H9 (cell line): ENCODE data around the gene KRTAP5-6. TPM values are rescaled to one million over a fixed set of nuclear protein-coding genes. Genes with fewer than 3 reads are reported as not detected.
"Not testable (repeated sequence)": the region's sequence is repeated elsewhere in the genome, so short reads cannot be mapped to it uniquely, and the experiment has no call there.

Experiments
- DNase-seq: peaks from one replicate; pipeline ENCODE4 v3.0.0-alpha.2; 2017
- H2AFZ ChIP-seq: one replicate; pipeline ENCODE4 v1.6.1; 2013; ENCODE audit warnings: mild to moderate bottlenecking, low read length, control low read depth, moderate library complexity
- H2AK5ac ChIP-seq: 2 replicates; pipeline ENCODE4 v1.6.1; 2013; ENCODE audit warnings: low read length, control low read depth, mixed read lengths; ENCODE audit not compliant: insufficient read length
- H2BK120ac ChIP-seq: one replicate; pipeline ENCODE4 v1.6.1; 2013; ENCODE audit warnings: low read depth, mild to moderate bottlenecking, low read length, control low read depth, inconsistent platforms; ENCODE audit not compliant: poor library complexity, severe bottlenecking
- H2BK12ac ChIP-seq: 2 replicates; pipeline ENCODE4 v1.6.1; 2013; ENCODE audit warnings: low read length, control low read depth, mixed read lengths, low read depth; ENCODE audit not compliant: insufficient read length
- H2BK15ac ChIP-seq: 2 replicates; pipeline ENCODE4 v1.6.1; 2013; ENCODE audit warnings: low read depth, low read length, control low read depth
- H2BK20ac ChIP-seq: one replicate; pipeline ENCODE4 v1.6.1; 2013; ENCODE audit warnings: low read depth, mild to moderate bottlenecking, low read length, control low read depth, inconsistent platforms; ENCODE audit not compliant: poor library complexity, severe bottlenecking
- H2BK5ac ChIP-seq: 2 replicates; pipeline ENCODE4 v1.6.1; 2013; ENCODE audit warnings: low read length, control low read depth, mixed read lengths; ENCODE audit not compliant: insufficient read length
- H3K14ac ChIP-seq: 2 replicates; pipeline ENCODE4 v1.6.1; 2013; ENCODE audit warnings: low read length, control low read depth; ENCODE audit not compliant: insufficient read depth
- H3K18ac ChIP-seq: 2 replicates; pipeline ENCODE4 v1.6.1; 2013; ENCODE audit warnings: low read depth, mild to moderate bottlenecking, mixed read lengths, low read length, control low read depth; ENCODE audit not compliant: insufficient read length
- H3K23ac ChIP-seq: 2 replicates; pipeline ENCODE4 v1.6.1; 2013; ENCODE audit warnings: low read length, control low read depth, mixed read lengths, low read depth; ENCODE audit not compliant: insufficient read length
- H3K23me2 ChIP-seq: 2 replicates; pipeline ENCODE4 v1.6.1; 2013; ENCODE audit warnings: low read depth, mild to moderate bottlenecking, mixed read lengths, low read length, control low read depth; ENCODE audit not compliant: insufficient read length, poor library complexity, severe bottlenecking
- H3K27ac ChIP-seq: 2 replicates; pipeline ENCODE4 v1.5.1; 2013; ENCODE audit warnings: low read length, control low read depth, mixed read lengths, low read depth; ENCODE audit not compliant: insufficient read length
- H3K27me3 ChIP-seq: 2 replicates; pipeline ENCODE4 v1.6.1; 2013; ENCODE audit warnings: low read length, control low read depth, inconsistent platforms; ENCODE audit not compliant: insufficient read depth
- H3K4ac ChIP-seq: 2 replicates; pipeline ENCODE4 v1.6.1; 2013; ENCODE audit warnings: low read depth, mild to moderate bottlenecking, control low read depth, inconsistent platforms, low read length, moderate library complexity
- H3K4me1 ChIP-seq: 2 replicates; pipeline ENCODE4 v1.6.1; 2013; ENCODE audit warnings: low read length, control low read depth, inconsistent platforms; ENCODE audit not compliant: insufficient read depth
- H3K4me2 ChIP-seq: 2 replicates; pipeline ENCODE4 v1.6.1; 2013; ENCODE audit warnings: low read length, control low read depth, mixed read lengths; ENCODE audit not compliant: insufficient read length, insufficient read depth
- H3K56ac ChIP-seq: 2 replicates; pipeline ENCODE4 v1.6.1; 2013; ENCODE audit warnings: low read depth, mild to moderate bottlenecking, mixed read lengths, low read length, control low read depth; ENCODE audit not compliant: insufficient read length
- H3K79me1 ChIP-seq: 2 replicates; pipeline ENCODE4 v1.6.1; 2013; ENCODE audit warnings: low read depth, mild to moderate bottlenecking, moderate library complexity, low read length, control low read depth, inconsistent platforms; ENCODE audit not compliant: insufficient read depth, poor library complexity, severe bottlenecking
- H3K79me2 ChIP-seq: 2 replicates; pipeline ENCODE4 v1.6.1; 2013; ENCODE audit warnings: low read length, control low read depth, inconsistent platforms; ENCODE audit not compliant: insufficient read depth
- H3K9ac ChIP-seq: 2 replicates; pipeline ENCODE4 v1.6.1; 2013; ENCODE audit warnings: low read length, control low read depth, mixed read lengths; ENCODE audit not compliant: insufficient read length; ENCODE audit errors: extremely low read depth
- H3K9me3 ChIP-seq: one replicate; pipeline ENCODE4 v1.6.1; 2013; ENCODE audit warnings: low read depth, low read length, inconsistent platforms; ENCODE audit not compliant: control insufficient read depth
- H3T11ph ChIP-seq: one replicate; pipeline ENCODE4 v1.6.1; 2013; ENCODE audit warnings: mild to moderate bottlenecking, low read length, control low read depth, inconsistent platforms
- H4K20me1 ChIP-seq: one replicate; pipeline ENCODE4 v1.6.1; 2013; ENCODE audit not compliant: control insufficient read depth, insufficient read length, insufficient read depth
- H4K5ac ChIP-seq: 2 replicates; pipeline ENCODE4 v1.6.1; 2013; ENCODE audit warnings: low read depth, mild to moderate bottlenecking, mixed read lengths, low read length, control low read depth; ENCODE audit not compliant: insufficient read length
- H4K8ac ChIP-seq: replicated peaks from 2 replicates; pipeline ENCODE4 v1.6.1; 2013; ENCODE audit warnings: low read length, control low read depth, mixed read lengths, low read depth; ENCODE audit not compliant: insufficient read length
- H4K91ac ChIP-seq: 2 replicates; pipeline ENCODE4 v1.6.1; 2013; ENCODE audit warnings: low read depth, mild to moderate bottlenecking, moderate library complexity, mixed read lengths, low read length, control low read depth; ENCODE audit not compliant: insufficient read length
- H3K27ac Mint-ChIP-seq, 3 experiments: 2 replicates in 2 of 3; 3 replicates in 1 of 3; pipeline ENCODE4 v1.8.0; 2020 to 2021; ENCODE audit warnings: mixed read lengths in 3 of 3, mild to moderate bottlenecking in 1 of 3, moderate library complexity in 1 of 3
- H3K27me3 Mint-ChIP-seq: 2 replicates; pipeline ENCODE4 v1.8.0; 2021; ENCODE audit warnings: low read depth, mild to moderate bottlenecking, moderate library complexity, mixed read lengths
- H3K36me3 Mint-ChIP-seq, 3 experiments: 2 replicates in 2 of 3; 3 replicates in 1 of 3; pipeline ENCODE4 v1.8.0; 2020 to 2021; ENCODE audit warnings: low read depth in 3 of 3, mixed read lengths in 3 of 3; ENCODE audit not compliant: insufficient read depth in 1 of 3
- H3K4me1 Mint-ChIP-seq, 2 experiments: 2 replicates each; pipeline ENCODE4 v1.8.0; 2020; ENCODE audit warnings: mixed read lengths in 2 of 2
- H3K4me3 Mint-ChIP-seq, 2 experiments: 2 replicates in 1 of 2; 3 replicates in 1 of 2; pipeline ENCODE4 v1.8.0; 2020 to 2021; ENCODE audit warnings: mild to moderate bottlenecking in 2 of 2, mixed read lengths in 2 of 2, moderate library complexity in 1 of 2
- H3K9me3 Mint-ChIP-seq, 2 experiments: 2 replicates in 1 of 2; 3 replicates in 1 of 2; pipeline ENCODE4 v1.8.0; 2020; ENCODE audit warnings: mild to moderate bottlenecking in 2 of 2, mixed read lengths in 2 of 2, moderate library complexity in 1 of 2
- WGBS: extraction: QIAGEN DNeasy Blood & Tissue Kit; methylation state at CpG from one replicate; pipeline ENCODE4 v1.1.7; 2013; ENCODE audit warnings: missing lambda C conversion rate, low lambda C conversion rate, mixed read lengths; ENCODE audit not compliant: insufficient read length; ENCODE audit errors: extremely low coverage; 5-methylcytosine and 5-hydroxymethylcytosine counted together
- total RNA-seq: library from RNA; stranded (reverse); gene quantifications from 2 replicates; pipeline ENCODE4 v1.2.1, GENCODE V29; 2021
- TF ChIP-seq, protein P1 (sequence below): fragments of 200-600 bp; sonication (generic); conservative IDR thresholded peaks from 3 replicates; pipeline ENCODE4 v1.8.0; 2021; ENCODE audit warnings: antibody characterized with exemption, mild to moderate bottlenecking

Gene KRTAP5-6
- total RNA-seq, 1 experiment from 2014 or later: not detected

DNA sequence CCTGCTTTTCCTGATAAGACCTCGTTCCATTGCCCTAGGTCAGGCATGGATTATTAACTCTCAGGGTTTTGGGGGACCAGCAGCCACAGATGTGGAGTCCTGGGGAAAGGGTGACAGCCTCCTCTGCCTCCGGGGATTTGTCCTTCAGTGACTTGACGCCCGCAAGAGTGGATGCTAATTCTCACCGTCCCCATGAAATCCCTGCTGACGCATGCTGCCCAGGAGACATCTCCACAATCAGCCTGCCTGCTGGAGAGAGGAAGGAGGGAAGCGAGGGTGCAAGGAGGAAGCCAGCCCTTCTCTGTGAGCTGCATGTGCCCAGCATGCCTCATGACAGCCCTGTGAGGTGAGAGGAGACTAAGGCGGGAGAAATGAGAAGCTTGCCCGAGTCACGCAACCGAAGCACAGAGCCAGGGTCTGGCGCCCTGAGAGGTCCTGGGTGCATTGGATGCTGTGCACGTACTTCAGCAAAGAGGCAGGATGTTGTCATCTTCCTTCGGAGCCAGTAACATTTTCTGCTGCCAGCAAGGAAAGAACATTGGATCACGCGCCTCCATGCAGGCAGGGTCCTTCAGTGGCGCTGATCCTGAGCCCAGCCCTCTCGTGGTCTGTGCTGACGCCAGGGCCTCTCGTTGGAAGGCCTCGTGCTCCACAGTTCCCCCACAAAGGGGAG, 27.3 kb upstream of the KRTAP5-6 start:
- no peak for DNase-seq
- no peak overlapping the region for H3T11ph ChIP-seq
- H3K27me3 ChIP-seq: no peaks in the 10 kb centered on the region
- H2BK120ac ChIP-seq: no peak overlapping the region
- no peak overlapping the region for H3K27ac ChIP-seq
- H3K79me2 ChIP-seq: no peaks in the 10 kb centered on the region
- H2BK20ac ChIP-seq: no peak overlapping the region
- no peak overlapping the region for H4K5ac ChIP-seq
- H3K4me1 ChIP-seq: no peaks in the 10 kb centered on the region
- H3K9ac ChIP-seq: no peak overlapping the region
- H4K91ac ChIP-seq: no peak overlapping the region
- Mint-ChIP-seq H3K4me3 (no peak overlapping the region), H3K27ac (no peak overlapping the region), H3K4me1 (peaks cover 0 to 4% of the 10 kb centered on the region in 2 experiments; a peak in 2 of 4 replicates), H3K27me3 (peaks cover 66% of the 10 kb centered on the region), H3K9me3 (no peaks in the 10 kb centered on the region), H3K36me3 (no peaks in the 10 kb centered on the region)
- TF ChIP-seq, protein P1, sequence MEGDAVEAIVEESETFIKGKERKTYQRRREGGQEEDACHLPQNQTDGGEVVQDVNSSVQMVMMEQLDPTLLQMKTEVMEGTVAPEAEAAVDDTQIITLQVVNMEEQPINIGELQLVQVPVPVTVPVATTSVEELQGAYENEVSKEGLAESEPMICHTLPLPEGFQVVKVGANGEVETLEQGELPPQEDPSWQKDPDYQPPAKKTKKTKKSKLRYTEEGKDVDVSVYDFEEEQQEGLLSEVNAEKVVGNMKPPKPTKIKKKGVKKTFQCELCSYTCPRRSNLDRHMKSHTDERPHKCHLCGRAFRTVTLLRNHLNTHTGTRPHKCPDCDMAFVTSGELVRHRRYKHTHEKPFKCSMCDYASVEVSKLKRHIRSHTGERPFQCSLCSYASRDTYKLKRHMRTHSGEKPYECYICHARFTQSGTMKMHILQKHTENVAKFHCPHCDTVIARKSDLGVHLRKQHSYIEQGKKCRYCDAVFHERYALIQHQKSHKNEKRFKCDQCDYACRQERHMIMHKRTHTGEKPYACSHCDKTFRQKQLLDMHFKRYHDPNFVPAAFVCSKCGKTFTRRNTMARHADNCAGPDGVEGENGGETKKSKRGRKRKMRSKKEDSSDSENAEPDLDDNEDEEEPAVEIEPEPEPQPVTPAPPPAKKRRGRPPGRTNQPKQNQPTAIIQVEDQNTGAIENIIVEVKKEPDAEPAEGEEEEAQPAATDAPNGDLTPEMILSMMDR: no peak
- no peaks in the 10 kb centered on the region for H3K23me2 ChIP-seq
- H4K20me1 ChIP-seq: no peaks in the 10 kb centered on the region
- no peak overlapping the region for H3K14ac ChIP-seq
- no peaks in the 10 kb centered on the region for H3K9me3 ChIP-seq
- no peak overlapping the region for H3K56ac ChIP-seq
- no peak overlapping the region for H2BK5ac ChIP-seq
- H2BK12ac ChIP-seq: no peak overlapping the region
- no peak overlapping the region for H3K4me2 ChIP-seq
- H3K18ac ChIP-seq: no peak overlapping the region
- no peaks in the 10 kb centered on the region for H3K79me1 ChIP-seq
- WGBS: no CpG with 5 or more reads among the region's 21 CpGs
- H2BK15ac ChIP-seq: no peak overlapping the region
- no peak overlapping the region for H2AK5ac ChIP-seq
- H3K23ac ChIP-seq: no peak overlapping the region
- no peak overlapping the region for H4K8ac ChIP-seq
- H2AFZ ChIP-seq: no peak overlapping the region
- no peak overlapping the region for H3K4ac ChIP-seq

DNA sequence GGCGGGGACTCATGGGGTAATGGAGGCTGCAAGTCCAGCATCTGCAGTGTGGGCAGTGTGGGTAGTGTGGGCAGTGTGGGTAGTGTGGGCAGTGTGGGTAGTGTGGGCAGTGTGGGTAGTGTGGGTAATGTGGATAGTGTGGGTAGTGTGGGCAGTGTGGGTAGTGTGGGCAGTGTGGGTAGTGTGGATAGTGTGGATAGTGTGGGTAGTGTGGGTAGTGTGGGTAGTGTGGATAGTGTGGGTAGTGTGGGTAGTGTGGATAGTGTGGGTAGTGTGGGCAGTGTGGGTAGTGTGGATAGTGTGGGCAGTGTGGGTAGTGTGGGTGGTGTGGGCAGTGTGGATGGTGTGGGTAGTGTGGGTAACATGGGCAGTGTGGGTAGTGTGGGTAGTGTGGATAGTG, 26.5 kb upstream of the KRTAP5-6 start:
- H2BK120ac ChIP-seq, H4K91ac ChIP-seq, H4K5ac ChIP-seq, H3K4me2 ChIP-seq, H3T11ph ChIP-seq, H4K8ac ChIP-seq, H3K79me1 ChIP-seq, H3K9ac ChIP-seq, H3K27ac ChIP-seq, H3K4me1 Mint-ChIP-seq, H3K4me3 Mint-ChIP-seq, H3K36me3 Mint-ChIP-seq, H3K23me2 ChIP-seq, H3K79me2 ChIP-seq, H3K18ac ChIP-seq, H2BK5ac ChIP-seq, H3K9me3 Mint-ChIP-seq, H2BK15ac ChIP-seq, H3K23ac ChIP-seq, H3K4ac ChIP-seq, H4K20me1 ChIP-seq, H2BK20ac ChIP-seq, H3K27me3 ChIP-seq, H3K56ac ChIP-seq, DNase-seq, H3K4me1 ChIP-seq, H2BK12ac ChIP-seq, H3K27ac Mint-ChIP-seq, H3K9me3 ChIP-seq, H2AK5ac ChIP-seq, H2AFZ ChIP-seq, H3K14ac ChIP-seq: not testable (repeated sequence)
- H3K27me3 Mint-ChIP-seq: peaks cover 69% of the 10 kb centered on the region
- no CpG with 5 or more reads among the region's 1 CpG for WGBS
